Liver (tissue), 9 donors: ENCODE results near the gene MED8. TPM values are rescaled to one million over a fixed set of nuclear protein-coding genes. Genes with fewer than 3 reads are reported as not detected.

ENCODE experiments used
- DNase-seq: peaks from one replicate; pipeline ENCODE4 v3.0.0-alpha.2; 2017; ENCODE audit warnings: low spot score
- H3K27ac ChIP-seq, 2 donors: one replicate each; pipeline ENCODE4 v1.7.0; 2013; ENCODE audit warnings: inconsistent platforms in 2 of 2, low read length in 2 of 2, control low read depth in 1 of 2, low read depth in 1 of 2, mild to moderate bottlenecking in 1 of 2
- H3K27me3 ChIP-seq, 4 donors: one replicate each; pipeline versions ENCODE4 v1.6.1 to v1.7.0; 2013; ENCODE audit warnings: low read length in 3 of 4, inconsistent platforms in 1 of 4, mild to moderate bottlenecking in 1 of 4, moderate library complexity in 1 of 4; ENCODE audit not compliant: control insufficient read depth in 4 of 4, insufficient read depth in 4 of 4
- H3K36me3 ChIP-seq, 4 donors: one replicate each; pipeline versions ENCODE4 v1.6.1 to v1.7.0; 2013; ENCODE audit warnings: low read length in 3 of 4, mild to moderate bottlenecking in 3 of 4, low read depth in 1 of 4, moderate library complexity in 1 of 4; ENCODE audit not compliant: control insufficient read depth in 4 of 4, insufficient read depth in 3 of 4
- H3K4me1 ChIP-seq, 4 donors: one replicate each; pipeline versions ENCODE4 v1.6.1 to v1.7.0; 2013; ENCODE audit warnings: low read length in 3 of 4, mild to moderate bottlenecking in 3 of 4, moderate library complexity in 1 of 4; ENCODE audit not compliant: control insufficient read depth in 4 of 4, insufficient read depth in 4 of 4
- H3K4me3 ChIP-seq, 3 donors: one replicate each; pipeline versions ENCODE4 v1.6.1 to v1.7.0; 2013; ENCODE audit warnings: low read length in 3 of 3, control low read depth in 1 of 3, low read depth in 1 of 3, mild to moderate bottlenecking in 1 of 3
- H3K9ac ChIP-seq, 2 donors: one replicate each; pipeline ENCODE4 v1.7.0; 2013; ENCODE audit warnings: low read length in 2 of 2, mild to moderate bottlenecking in 2 of 2, moderate library complexity in 2 of 2, control low read depth in 1 of 2, low read depth in 1 of 2
- H3K9me3 ChIP-seq, 4 donors: one replicate each; pipeline versions ENCODE4 v1.6.1 to v1.7.0; 2013; ENCODE audit warnings: low read length in 3 of 4; ENCODE audit not compliant: control insufficient read depth in 4 of 4
- EGR1 ChIP-seq, 2 donors: IDR thresholded peaks; 2 replicates each; pipeline ENCODE4 v1.6.1; 2016 to 2018; ENCODE audit warnings: antibody characterized with exemption in 2 of 2, low read depth in 2 of 2
- FOXA1 ChIP-seq: IDR thresholded peaks from 2 replicates; pipeline ENCODE4 v1.6.1; 2016; ENCODE audit warnings: antibody characterized with exemption
- FOXA2 ChIP-seq: IDR thresholded peaks from 2 replicates; pipeline ENCODE4 v1.6.1; 2016; ENCODE audit warnings: antibody characterized with exemption
- HNF4G ChIP-seq: IDR thresholded peaks from 2 replicates; pipeline ENCODE4 v1.6.1; 2016; ENCODE audit warnings: antibody characterized with exemption
- JUND ChIP-seq, 2 donors: IDR thresholded peaks; 2 replicates each; pipeline ENCODE4 v1.6.1; 2016; ENCODE audit warnings: antibody characterized with exemption in 2 of 2
- NR2F2 ChIP-seq: IDR thresholded peaks from 2 replicates; pipeline ENCODE4 v1.6.1; 2016; ENCODE audit warnings: antibody characterized with exemption
- RXRA ChIP-seq, 2 donors: IDR thresholded peaks; 2 replicates each; pipeline ENCODE4 v1.6.1; 2017 to 2018; ENCODE audit warnings: antibody characterized with exemption in 2 of 2, mild to moderate bottlenecking in 1 of 2
- SP1 ChIP-seq: IDR thresholded peaks from 2 replicates; pipeline ENCODE4 v1.6.1; 2018; ENCODE audit warnings: antibody characterized with exemption, mild to moderate bottlenecking
- TAF1 ChIP-seq: conservative IDR thresholded peaks from 2 replicates; pipeline ENCODE4 v1.6.1; 2016; ENCODE audit warnings: antibody characterized with exemption, mild to moderate bottlenecking
- YY1 ChIP-seq: IDR thresholded peaks from 2 replicates; pipeline ENCODE4 v1.6.1; 2016; ENCODE audit warnings: antibody characterized with exemption, mild to moderate bottlenecking
- WGBS: extraction: QIAGEN DNeasy Blood & Tissue Kit; methylation state at CpG from one replicate; pipeline ENCODE4 v1.1.7; 2013; 5-methylcytosine and 5-hydroxymethylcytosine counted together
- polyA plus RNA-seq, 2 donors: library from polyadenylated mRNA; stranded (reverse) in 1 of 2; unstranded in 1 of 2; fragments of 200-250 nt in 1 of 2; fragments of >200 nt in 1 of 2; fragmentation: Nextera tagmentation in 1 of 2; extraction: Ambion mirVana in 1 of 2; gene quantifications; one replicate each; pipeline versions ENCODE4 v1.2.1 to v1.2.3, GENCODE V29; 2013 to 2015
- total RNA-seq, 2 donors: library from RNA; depleted of rRNA; stranded (reverse); fragments of >200 nt; gene quantifications; one replicate each; pipeline ENCODE4 v1.2.3, GENCODE V29; 2014
- TF ChIP-seq, protein P1 (sequence below): IDR thresholded peaks from 2 replicates; pipeline ENCODE4 v1.6.1; 2016; ENCODE audit warnings: antibody characterized with exemption
- TF ChIP-seq, protein P2 (sequence below): IDR thresholded peaks from 2 replicates; pipeline ENCODE4 v1.6.1; 2016; ENCODE audit warnings: antibody characterized with exemption
- TF ChIP-seq, protein P3 (sequence below): IDR thresholded peaks from 2 replicates; pipeline ENCODE4 v1.6.1; 2016; ENCODE audit warnings: antibody characterized with exemption
- donor health status: healthy.
- donor health status: healthy.
- donor health status: healthy.
- donor health status: healthy.
- donor health status: healthy.

MED8 gene
- total and polyA plus RNA-seq, 4 donors = 26.2 to 37.6 (median 29.1) TPM

DNA sequence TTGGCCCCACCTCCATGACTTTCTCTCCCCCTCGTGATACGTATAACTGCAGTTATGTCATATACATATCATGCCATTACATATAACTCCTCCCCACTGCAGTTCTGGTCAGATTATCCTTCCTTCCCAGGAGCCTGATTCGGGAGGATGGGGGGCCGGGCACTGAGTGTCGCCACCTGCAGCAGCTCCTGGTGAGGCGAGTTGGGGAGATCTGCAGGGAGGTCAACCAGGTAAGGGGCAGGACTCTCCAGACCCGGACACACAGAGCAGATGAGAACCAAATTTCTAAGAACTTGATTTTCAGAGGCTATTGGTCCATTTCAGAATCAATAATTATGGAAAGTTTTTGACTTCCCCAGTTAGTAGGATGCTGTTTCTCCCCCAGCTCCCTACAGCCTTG, 44.7 kb upstream of the MED8 start:
- Histone ChIP-seq H3K36me3 (peaks cover 6 to 73% (median 46%) of the 10 kb centered on the region in 4 donors), H3K4me1 (peaks cover 0 to 6% (median 0%) of the 10 kb centered on the region in 4 donors), H3K27ac (no peak overlapping the region), H3K9ac (no peak overlapping the region), H3K4me3 (no peak overlapping the region), H3K27me3 (no peaks in the 10 kb centered on the region), H3K9me3 (no peaks in the 10 kb centered on the region)
- TF ChIP-seq EGR1 (IDR thresholded peaks at IDR 0.05; ENCODE audit: low read depth in 2 of 2) = no peak
- no peak for TF ChIP-seq HNF4G
- no peak for TF ChIP-seq YY1
- no peak for TF ChIP-seq FOXA1
- no peak for DNase-seq
- 97% methylated on average over 7 of the region's 7 CpGs for WGBS

DNA sequence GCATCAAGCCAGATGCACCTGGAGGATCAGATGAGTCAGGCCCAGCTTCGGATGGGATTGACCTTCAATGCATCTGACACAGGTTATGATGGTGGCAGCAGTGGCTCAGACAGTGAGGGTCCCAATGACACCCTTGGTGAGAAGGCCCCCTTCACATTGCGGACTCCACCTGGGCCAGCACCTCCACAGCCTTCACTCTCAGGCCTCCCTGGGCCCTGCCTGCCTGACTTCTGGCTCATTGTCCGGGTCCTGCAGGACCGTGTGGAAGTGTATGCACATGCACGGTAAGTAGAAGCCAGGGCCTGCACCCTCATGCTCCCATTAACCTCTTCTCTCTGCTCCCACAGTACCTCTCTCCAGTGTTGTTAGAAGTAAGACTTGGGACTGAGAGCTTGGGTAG, 43.3 kb upstream of the MED8 start:
- H3K4me1 ChIP-seq = peaks cover 0 to 6% (median 0%) of the 10 kb centered on the region in 4 donors
- TF ChIP-seq YY1 = no peak
- TF ChIP-seq NR2F2 = no peak
- TF ChIP-seq, protein P1, sequence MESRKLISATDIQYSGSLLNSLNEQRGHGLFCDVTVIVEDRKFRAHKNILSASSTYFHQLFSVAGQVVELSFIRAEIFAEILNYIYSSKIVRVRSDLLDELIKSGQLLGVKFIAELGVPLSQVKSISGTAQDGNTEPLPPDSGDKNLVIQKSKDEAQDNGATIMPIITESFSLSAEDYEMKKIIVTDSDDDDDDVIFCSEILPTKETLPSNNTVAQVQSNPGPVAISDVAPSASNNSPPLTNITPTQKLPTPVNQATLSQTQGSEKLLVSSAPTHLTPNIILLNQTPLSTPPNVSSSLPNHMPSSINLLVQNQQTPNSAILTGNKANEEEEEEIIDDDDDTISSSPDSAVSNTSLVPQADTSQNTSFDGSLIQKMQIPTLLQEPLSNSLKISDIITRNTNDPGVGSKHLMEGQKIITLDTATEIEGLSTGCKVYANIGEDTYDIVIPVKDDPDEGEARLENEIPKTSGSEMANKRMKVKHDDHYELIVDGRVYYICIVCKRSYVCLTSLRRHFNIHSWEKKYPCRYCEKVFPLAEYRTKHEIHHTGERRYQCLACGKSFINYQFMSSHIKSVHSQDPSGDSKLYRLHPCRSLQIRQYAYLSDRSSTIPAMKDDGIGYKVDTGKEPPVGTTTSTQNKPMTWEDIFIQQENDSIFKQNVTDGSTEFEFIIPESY = no peak
- TF ChIP-seq FOXA1 = no peak
- TF ChIP-seq, protein P2, sequence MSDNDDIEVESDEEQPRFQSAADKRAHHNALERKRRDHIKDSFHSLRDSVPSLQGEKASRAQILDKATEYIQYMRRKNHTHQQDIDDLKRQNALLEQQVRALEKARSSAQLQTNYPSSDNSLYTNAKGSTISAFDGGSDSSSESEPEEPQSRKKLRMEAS = no peak
- no peak for TF ChIP-seq TAF1
- TF ChIP-seq FOXA2 = no peak
- TF ChIP-seq, protein P3, sequence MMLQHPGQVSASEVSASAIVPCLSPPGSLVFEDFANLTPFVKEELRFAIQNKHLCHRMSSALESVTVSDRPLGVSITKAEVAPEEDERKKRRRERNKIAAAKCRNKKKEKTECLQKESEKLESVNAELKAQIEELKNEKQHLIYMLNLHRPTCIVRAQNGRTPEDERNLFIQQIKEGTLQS = no peak
- no peak for TF ChIP-seq HNF4G
- TF ChIP-seq JUND (IDR thresholded peaks at IDR 0.05) = no peak
- H3K9ac ChIP-seq = no peak overlapping the region
- DNase-seq = no peak
- H3K27ac ChIP-seq = no peak overlapping the region
- H3K27me3 ChIP-seq = no peaks in the 10 kb centered on the region
- H3K9me3 ChIP-seq = no peaks in the 10 kb centered on the region
- no peak overlapping the region for H3K4me3 ChIP-seq
- peaks cover 11 to 75% (median 52%) of the 10 kb centered on the region in 4 donors for H3K36me3 ChIP-seq
- 96% methylated on average over 5 of the region's 5 CpGs for WGBS

DNA sequence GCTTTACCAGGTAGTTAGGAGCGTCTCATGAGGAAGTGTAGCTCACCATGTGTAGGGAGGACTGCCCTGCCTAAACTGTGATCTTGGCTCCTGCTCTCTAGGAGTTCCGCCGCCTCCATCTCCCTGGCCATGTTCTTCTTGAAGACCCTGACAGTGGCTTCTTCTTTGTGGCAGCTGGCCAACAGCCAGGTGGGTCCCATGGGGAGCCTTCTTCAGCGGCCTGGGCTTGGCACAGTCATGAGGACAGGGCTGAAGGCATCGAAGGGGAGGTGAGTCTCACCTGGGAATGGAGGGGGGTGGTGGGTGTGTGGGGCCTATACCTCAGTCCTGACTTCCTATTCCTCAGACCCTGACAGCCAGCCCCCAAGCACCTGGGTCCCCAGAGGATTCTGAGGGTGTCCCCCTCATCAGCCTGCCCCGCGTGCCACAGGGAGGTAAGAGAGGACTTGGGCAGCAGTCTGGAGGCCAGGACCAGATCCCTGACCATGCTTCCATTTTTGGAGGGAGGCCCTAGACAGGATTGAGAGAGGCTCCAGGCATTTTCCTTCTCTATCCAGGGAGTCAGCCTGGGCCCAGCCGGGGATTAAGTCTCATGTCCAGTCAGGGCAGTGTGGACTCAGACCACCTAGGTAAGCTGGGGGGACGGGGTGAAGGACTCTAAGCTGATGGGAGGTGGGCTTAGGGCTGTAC, 42.7 kb upstream of the MED8 start:
- H3K27me3 ChIP-seq = no peaks in the 10 kb centered on the region
- H3K36me3 ChIP-seq = peaks cover 12 to 81% (median 56%) of the 10 kb centered on the region in 4 donors
- no peak overlapping the region for H3K27ac ChIP-seq
- no peak overlapping the region for H3K4me3 ChIP-seq
- WGBS = 98% methylated on average over 9 of the region's 9 CpGs
- no peaks in the 10 kb centered on the region for H3K9me3 ChIP-seq
- DNase-seq = no peak
- H3K9ac ChIP-seq = no peak overlapping the region
- TF ChIP-seq TAF1 = no peak
- TF ChIP-seq HNF4G = no peak
- TF ChIP-seq SP1 = no peak
- no peak for TF ChIP-seq YY1
- no peak for TF ChIP-seq RXRA (IDR thresholded peaks at IDR 0.05)
- no peak for TF ChIP-seq FOXA1
- H3K4me1 ChIP-seq = peaks cover 0 to 6% (median 0%) of the 10 kb centered on the region in 4 donors
